GM18519 (cell line): Measurements from ENCODE around the gene HOOK2.
"Not testable (repeated sequence)": the region's sequence is repeated elsewhere in the genome, so short reads cannot be mapped to it uniquely, and the experiment has no call there.

Experiments used
- ATAC-seq: cut with Tn5 transposase; IDR thresholded peaks from one replicate; pipeline ENCODE4 v1.9.1; 2021; ENCODE audit warnings: mild to moderate bottlenecking, moderate library complexity; ENCODE audit not compliant: unreplicated experiment, low FRiP score

The HOOK2 gene

DNA sequence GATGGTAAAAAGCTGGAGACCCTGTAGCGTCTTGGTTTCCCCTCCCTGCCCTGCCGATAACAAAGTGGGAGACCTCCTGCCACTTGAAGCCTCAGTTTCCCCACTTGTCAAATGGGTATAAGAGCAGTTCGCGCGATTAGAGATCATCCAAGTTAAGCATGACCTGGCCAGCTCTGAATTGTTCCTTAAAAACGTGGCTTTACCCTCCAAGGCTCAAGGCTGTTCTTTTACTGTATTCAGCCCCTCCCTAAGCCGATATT lies 52.0 kb downstream of the HOOK2 start:
- no peak for ATAC-seq

- ATAC-seq, result no peak
These were observed 52.6 kb downstream of the HOOK2 start for GRCh38 chr19:12722566-12723380.

GRCh38 chr19:12721656-12722565 lies 53.4 kb downstream of the HOOK2 start:
- no peak for ATAC-seq

GRCh38 chr19:12720851-12721655 lies 54.3 kb downstream of the HOOK2 start:
- no peak for ATAC-seq

DNA sequence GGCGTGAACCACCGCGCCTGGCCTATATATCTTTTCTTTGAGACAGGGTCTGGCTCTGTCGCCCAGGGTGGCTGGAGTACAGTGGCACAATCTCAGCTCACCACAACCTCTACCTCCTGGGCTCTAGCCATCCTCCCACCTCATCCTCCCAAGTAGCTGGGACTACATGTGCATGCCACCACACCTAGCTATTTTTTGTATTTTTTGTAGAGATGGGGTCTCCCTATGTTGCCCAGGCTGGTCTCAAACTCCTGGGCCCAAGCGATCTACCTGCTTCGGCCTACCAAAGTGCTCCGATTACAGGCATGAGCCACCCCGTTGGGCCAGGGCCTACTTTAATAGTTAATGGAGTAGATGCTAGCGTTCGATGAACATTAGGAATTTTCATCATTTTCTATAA lies 55.1 kb downstream of the HOOK2 start:
- no peak for ATAC-seq

- ATAC-seq, result no peak
These were observed 59.4 kb downstream of the HOOK2 start for GRCh38 chr19:12715929-12716328.

DNA sequence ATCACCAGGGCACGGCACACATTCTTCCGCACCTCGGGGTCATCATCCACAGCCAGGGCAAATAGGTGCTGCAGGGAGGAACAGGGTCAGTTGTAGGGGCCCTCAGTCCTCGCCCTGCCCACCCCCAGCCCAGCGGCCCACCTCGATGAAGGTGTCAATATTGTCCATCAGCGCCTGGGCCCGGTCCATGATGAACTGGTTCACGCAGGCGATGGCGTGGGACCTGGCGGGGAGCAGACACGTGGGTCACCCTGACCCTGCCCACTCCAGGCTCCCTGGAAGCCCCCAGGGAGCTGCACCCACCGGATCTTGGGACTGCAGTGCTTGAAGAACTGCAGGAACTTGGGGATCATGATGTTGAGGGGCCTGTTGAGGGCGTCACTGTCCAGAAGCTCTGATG lies 60.2 kb downstream of the HOOK2 start:
- no peak for ATAC-seq

DNA sequence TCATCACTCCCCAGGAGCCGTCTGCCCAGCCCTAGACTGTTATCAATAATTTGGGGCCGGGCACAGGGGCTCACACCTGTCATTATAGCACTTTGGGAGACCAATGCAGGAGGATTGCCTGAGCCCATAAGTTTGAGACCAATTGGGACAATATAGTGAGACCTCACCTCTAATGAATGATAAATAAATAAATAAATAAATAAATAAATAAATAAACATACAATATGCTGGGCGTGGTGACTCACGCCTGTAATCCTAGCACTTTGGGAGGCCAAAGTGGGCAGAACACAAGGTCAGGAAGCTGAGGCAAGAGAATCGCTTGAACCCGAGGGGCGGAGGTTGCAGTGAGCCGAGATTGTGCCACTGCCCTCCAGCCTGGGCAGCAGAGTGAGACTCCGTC lies 62.0 kb downstream of the HOOK2 start:
- ATAC-seq, result not testable (repeated sequence)
